ENCODE data around the gene OGFOD1.
A peak's percentile ranks its signal among the peaks of the same experiment; 100 is the strongest.

OGFOD1 gene

DNA sequence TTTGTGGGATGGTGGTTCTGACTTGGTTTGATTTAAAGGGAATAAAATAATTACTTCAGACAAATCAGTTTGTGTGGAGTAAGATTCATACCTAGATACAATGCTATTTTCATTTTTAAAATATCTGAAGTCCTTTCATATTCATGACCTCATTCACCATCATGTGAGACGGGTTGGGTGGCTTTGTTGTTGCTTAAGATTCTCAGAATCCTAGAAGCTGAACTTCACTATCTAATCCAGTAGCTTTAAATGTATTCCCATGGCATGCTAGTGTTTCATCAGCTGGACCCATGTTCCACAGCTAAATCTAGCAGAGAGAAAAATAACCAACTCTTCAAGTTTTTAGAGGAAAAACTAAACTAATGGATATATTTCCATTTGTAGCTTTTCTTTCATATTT is 23.3 kb upstream of the OGFOD1 start:
- no peak for DNase-seq

- DNase-seq: no peak
Measured at GRCh38 chr16:56436258-56436657, 15.1 kb upstream of the OGFOD1 start.

DNA sequence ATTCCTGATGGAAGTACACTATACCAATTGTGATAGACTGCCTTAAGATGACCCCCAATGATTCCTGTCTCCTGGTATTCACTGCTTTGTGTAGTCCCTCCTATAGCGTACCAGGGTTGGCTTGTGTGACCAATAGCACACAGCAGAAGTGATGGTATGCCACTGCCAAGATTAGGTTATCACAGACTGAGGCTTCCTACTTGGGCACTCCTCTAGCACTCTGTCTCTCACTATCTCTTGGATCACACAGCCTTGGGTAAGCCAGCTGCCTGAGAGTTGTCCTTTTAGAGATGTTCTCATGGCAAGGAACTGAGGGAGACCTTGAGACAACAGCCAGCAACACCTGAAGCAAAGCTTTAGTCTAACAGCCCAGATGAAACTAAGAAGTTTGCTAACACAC is 13.3 kb upstream of the OGFOD1 start:
- DNase-seq: no peak

- DNase-seq: no peak
Measured at GRCh38 chr16:56447286-56447685, 4.1 kb upstream of the OGFOD1 start.

DNA sequence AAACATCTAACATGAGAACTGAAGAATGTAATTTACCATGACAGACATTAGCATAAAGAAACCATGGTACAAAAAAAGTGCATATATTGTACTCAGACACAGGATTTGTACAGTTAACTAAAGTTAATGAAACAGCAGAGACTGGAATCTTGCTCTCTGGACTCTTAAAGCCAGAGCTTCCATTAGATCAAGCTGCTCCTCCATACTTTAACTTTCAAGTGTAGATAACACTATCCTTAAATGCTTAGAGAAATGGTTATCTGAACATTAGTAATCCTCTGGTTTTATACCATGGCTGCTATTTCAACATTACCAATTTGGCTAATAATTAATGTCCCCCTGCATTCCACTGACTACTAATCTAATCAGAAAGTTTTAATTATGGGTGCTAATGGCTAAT is 3.3 kb upstream of the OGFOD1 start:
- DNase-seq: no peak

DNA sequence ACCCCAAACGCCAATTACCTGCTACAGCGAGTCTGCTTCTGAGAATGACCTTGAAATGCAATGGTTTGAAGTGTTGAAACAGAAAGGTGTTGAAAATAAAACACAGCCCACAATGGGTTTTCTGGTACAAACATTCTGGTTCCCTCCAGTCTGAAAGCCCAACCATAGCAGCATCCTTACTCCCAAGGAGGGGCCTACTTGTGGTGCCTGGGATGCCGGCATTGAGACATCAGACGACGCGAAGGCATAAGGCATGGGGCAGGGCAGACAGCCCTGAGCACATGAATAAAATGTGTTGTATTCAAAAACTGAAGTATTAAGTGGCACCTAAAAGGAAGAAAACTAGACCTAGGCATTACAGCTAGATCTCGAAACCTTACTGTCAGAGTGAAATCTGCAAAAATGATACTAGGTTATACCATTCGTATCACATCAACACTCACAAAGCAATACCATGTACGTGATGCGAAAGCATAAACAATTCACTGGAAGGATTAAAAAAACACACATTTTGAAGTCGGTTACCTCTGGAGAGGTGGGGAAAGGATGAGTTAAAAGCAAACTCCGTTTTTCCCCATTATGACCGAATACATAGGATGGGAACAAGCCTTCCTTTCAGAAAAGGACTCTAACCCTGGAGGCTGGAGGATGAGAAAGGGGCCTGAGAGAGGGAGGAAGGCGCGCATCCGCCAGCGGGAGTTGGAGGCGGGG is 924 bp upstream of the OGFOD1 start:
- no peak for DNase-seq

DNA sequence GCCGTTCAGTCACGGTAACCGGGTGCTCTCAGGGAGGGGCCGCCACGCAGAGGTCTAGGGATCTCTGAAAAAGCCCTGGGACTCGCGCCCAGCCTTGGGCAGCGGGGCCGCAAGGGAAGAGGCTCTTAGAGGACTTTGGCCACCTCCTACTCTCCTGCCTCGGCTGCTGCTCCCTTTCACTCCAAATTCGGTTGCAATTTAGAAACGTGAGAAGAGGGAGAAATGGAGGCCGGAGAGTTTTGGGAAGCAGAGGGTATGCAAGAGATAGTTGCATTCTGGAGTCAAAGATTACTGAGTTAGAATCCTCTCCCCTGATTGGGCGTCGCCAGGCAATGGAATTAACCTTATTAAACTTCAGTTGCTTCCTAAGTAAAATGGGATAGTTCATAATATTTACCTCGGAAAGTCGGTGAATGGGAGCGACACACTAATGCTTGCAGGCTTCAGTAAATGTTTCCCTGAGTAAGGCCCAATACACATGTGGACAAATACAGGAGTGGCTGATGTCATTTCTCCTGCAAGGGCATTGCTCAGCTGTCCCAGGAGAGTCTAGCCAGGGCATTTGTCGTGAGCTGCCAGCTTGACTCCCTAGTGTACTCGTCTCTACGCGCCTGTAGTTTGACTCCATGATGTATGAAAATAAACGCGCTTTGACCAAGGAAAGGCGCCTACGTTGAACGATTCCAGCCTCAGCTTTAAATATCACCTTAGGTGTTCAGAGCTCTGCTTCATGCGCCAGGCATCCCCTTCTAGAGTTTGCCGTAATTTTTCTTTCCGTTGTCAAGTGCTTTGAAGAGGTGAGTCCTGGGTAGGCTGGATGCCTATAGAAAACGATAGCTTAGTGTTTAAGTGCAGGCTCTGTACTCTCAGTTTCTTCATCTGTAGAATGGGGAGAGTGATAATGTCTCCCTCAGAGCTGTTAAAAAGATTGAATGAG is 667 bp downstream of the OGFOD1 start:
- DNase-seq: peak; percentile 18

DNA sequence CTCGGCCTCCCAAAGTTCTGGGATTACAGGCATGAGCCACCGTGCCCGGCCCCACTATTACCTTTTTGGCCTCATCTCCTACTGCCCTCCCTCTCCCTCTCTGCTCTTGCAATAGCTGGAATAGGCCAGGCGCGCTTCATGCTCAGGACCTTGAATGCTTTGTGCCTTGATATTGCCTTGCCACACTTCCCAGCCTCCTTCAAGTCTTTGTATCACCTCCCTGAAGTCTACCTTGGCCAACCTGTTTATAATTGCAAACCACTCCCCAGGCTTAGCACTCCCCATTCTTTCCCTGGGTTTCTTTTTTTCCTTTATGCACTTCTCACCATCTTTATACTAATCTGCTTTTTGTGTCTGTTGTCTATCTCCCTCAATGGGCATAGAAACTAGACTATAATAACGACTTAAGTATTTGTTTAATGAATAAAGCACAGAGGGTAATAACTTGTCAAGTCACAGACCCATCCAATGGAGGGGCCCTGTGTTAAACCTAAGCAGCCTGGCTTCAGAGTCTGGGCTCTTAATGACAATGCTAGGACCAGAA is 6.6 kb downstream of the OGFOD1 start:
- DNase-seq: no peak

- DNase-seq: no peak
Measured at GRCh38 chr16:56460101-56460500, 8.7 kb downstream of the OGFOD1 start.

DNA sequence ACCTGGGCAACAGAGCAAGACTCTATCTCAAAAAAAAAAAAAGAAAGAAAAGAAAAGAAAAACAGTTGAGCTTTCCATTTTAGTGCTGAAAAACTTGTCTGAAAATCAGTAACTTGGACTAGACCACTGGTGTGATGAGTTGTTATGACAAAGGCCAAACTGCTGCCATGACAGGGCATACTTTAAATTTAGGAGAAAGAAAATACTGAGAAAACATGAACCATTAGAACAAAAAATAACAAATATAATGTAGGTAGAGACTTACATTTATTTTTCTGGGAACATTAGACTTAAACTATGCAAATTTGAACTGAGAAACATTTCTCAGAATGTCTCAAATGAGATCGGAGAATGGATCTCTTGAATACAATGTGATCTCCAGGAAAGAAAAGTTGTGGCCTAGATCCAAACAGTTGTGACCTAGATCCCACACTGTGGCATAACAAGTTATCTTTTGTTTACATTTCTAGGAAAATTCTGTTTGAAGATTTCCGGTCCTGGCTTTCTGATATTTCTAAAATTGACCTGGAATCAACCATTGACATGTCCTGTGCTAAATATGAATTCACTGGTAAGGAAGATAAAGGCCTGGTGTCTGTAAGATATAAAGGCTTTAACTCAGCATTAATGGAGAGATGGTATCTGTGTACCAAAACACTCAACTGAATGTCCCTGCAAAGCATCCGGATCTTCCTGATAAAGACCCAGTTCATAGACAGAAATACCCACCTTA is 10.9 kb downstream of the OGFOD1 start:
- DNase-seq: no peak

GRCh38 chr16:56463153-56463552 is 11.8 kb downstream of the OGFOD1 start:
- DNase-seq: no peak

DNA sequence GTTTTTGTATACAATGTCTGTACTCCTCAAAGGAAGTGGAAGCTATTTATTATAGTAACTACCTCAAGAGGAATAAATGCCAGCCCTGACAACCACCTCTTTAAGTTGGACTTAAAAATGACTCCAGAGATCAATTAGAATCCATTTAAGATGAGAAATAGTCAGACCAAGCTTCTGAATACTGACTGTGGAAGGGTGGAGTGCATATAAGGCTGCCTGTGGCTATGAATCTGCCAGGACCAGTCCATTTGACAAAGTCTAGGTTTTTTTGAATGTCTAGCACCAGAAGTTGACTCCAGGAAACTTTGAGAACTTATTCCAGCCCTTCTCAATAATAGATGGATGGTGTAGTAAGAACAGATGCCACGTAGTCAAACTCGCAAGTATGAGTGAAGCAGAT is 15.0 kb downstream of the OGFOD1 start:
- no peak for DNase-seq

DNA sequence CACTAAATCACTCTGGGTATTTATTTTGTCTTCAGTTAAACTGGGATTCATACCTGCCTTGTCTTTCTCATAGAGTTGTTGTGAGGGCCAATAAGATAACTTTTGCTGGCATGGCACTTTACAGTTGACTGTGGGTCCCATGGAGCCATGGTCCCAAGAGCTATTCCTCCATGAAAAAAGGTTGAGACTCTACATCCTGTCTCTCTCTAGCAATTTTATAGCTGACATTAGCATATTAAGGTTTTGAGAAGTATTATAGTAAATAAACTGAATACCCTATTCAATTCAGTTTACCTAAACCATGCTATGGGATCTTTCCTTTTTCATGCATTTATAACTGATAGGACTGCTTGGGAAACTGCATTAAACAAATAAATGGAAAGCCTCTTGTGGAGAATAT is 17.4 kb downstream of the OGFOD1 start:
- DNase-seq: no peak

DNA sequence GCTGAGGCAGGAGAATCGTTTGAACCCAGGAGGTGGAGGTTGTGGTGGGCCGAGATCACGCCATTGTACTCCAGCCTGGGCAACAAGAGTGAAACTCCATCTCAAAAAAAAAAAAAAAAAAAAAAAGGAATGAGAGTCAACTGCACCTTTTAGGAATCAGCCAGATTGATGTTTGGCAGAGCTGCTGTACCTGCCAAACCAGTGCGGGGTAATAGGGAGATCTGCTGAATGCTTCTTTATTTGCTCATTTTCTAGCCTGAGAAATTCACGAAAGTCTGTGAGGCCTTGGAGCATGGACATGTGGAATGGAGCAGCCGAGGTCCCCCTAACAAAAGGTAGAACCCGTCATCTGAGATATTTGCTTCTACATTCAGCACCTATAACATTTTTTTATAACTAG is 18.4 kb downstream of the OGFOD1 start:
- no peak for DNase-seq

DNA sequence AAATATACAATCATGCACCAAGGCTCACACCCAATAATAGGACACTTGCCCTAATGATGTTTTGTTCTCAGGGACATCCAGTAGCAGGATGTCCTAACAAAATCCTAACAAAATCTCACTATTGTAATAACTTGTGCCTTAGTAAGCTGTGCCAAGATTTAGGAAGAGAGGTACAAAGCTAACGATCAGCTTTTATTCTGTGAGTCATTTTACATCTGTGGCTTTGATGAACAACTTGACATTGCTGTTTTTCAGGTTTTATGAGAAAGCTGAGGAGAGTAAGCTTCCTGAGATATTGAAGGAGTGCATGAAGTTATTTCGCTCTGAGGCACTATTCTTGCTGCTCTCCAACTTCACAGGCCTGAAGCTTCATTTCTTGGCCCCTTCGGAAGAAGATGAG is 18.9 kb downstream of the OGFOD1 start:
- DNase-seq: no peak

- no peak for DNase-seq
Measured at GRCh38 chr16:56470666-56471065, 19.3 kb downstream of the OGFOD1 start.

GRCh38 chr16:56475201-56475600 is 23.8 kb downstream of the OGFOD1 start:
- DNase-seq: no peak

- DNase-seq: no peak
Measured at GRCh38 chr16:56477096-56477878, 25.9 kb downstream of the OGFOD1 start.

GRCh38 chr16:56478281-56479049 is 27.1 kb downstream of the OGFOD1 start:
- DNase-seq: no peak

DNA sequence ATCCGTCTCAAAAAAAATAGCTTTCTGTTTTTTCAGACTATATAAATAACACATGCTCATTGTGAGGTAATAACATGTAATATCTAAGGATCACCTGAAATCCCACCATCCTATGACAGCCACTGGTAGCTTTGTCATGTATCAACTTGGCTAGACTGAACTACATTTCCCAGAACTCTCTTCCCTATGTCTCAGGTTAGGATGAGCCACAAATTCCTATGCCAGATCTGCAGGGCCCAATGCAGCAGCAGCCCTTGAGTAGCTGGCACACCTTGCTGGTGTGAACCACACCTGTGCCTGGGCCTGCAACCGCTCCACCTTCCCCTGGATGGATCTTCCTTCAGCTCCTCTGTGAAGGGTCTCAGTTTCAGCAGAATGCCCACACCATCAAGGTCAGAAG is 28.1 kb downstream of the OGFOD1 start:
- DNase-seq: no peak

DNA sequence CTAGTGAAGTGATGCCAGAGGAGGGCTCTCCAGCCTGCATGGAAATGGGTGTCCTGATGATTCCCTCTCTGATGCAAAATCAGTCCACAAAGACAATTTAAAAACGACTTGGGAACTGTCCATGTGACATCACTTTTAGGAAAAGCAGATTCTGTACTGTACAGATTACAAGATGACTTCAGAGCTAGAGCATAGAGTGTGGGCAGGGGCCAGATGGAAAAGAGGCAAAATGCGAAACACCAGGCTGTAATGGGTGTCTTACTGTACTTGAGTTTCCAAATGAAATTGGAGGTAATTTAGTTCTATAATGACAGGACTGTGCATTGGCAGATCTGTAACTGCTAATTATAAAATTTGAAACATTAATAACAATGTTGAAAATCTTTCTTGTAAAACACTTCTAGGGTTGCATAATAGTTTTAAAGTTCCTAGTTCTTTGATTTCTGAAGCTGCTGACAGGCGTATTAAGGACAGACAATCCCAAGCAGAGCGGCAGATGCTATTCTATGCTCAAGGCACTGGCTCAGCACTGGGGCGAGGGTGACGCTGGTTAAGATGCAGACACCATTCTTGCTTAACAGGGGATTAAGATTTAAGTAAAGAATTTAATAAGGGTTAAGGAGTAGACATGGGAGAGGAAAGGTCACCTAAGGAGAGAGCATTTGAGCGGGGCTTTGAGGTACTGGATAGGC is 29.6 kb downstream of the OGFOD1 start:
- DNase-seq: no peak
